GM19025 (cell line): ENCODE results near the gene UBE2E2.

Experiments
- ATAC-seq: cut with Tn5 transposase; IDR thresholded peaks from one replicate; pipeline ENCODE4 v1.9.1; 2021; ENCODE audit warnings: mild to moderate bottlenecking, low read depth, moderate library complexity; ENCODE audit not compliant: unreplicated experiment

Gene UBE2E2

GRCh38 chr3:23238578-23238977 lies 35.5 kb downstream of the UBE2E2 start:
- ATAC-seq: no peak

DNA sequence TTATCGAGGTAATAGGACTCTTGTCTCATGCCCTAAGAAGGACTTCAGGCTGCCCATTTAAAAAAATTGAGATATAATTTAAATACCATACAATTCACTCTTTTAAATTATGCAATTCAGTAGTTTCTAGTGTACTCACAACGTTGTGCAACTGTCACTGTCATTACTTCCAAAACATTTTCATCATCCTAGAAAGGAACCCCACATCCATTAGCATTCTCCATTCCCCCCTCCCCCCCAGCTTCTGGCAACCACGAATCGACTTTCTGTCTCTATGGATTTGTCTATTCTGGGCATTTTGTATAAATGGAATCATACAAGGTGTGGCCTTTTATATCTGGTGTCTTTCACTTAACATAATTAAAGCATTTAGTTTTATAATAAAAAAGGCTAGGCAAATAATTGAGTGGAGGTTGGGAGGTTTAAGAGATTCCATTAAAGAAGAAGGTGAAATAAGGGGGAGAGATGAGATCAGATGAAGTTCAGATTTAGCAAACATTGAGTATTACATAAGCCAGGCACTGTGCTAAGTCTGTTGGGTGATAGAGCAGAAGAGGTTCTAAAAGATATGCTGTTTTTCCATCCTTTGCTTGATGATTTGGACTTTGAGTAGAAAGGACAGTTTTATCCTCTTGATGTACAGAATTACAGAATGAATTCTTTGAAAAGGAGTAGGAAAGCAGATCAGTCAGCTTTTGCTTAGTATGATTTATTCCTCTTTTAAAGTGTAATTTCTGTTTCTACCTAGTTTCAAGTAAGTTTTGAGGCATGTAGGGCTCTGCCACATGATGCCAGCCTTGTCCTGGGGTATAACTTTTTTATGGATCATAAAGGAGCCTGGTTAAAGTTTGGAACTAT lies 36.3 kb downstream of the UBE2E2 start:
- no peak for ATAC-seq

- no peak for ATAC-seq
These were observed 37.2 kb downstream of the UBE2E2 start for GRCh38 chr3:23240171-23240785.

GRCh38 chr3:23241256-23241655 lies 38.1 kb downstream of the UBE2E2 start:
- ATAC-seq: no peak

- ATAC-seq: no peak
These were observed 39.0 kb downstream of the UBE2E2 start for GRCh38 chr3:23242106-23242505.

DNA sequence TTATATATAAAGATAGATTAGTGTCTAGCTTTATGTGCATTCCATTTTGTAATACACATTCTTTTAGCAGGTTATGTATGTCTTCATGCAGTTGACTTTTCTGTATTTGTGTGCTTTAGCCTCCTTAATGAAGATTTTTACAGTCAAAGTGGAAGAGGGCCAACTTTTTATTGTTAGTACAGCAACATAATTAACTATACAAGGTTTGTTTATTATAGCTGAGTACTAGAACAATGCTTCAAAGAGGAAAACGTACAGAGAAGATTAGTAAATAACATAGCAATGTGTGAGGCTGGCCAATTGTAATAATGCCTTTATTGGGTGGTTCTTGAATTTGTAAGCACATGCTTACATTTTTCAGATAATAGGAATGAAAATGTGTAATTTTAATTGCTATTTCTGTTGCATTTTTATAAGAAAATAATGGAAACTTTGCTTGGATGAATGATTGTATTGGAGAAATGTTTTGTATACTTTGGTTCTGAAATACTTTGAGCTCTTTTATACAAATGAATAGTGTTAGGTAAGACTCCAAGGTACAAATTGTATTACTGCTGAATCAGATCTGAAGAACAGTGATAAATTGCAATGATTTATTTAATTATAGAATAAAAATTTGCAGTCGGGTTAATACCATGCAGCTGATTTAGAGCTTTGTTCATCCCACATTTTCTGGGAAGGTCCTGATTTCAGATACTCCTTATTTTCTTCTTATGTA lies 41.4 kb downstream of the UBE2E2 start:
- no peak for ATAC-seq

DNA sequence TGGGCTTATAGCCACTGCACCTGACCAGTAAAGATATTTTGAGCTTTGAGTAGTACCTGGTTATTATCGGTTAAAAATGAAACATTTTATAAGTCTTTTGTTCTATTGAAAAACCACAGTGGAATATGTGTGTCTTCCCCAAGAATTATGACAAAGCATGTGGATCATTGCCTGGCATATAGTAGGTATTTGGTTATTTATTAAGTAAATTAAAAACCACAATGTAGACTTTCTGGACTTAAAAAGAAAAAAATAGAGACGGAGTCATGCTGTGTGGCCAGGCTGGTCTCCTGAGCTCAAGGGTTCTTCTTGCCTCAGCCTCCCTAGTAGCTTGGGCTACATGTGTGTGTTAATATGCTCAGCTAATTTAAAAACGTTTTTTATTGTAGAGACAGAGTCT lies 43.5 kb downstream of the UBE2E2 start:
- ATAC-seq: no peak

GRCh38 chr3:23248594-23249131 lies 45.5 kb downstream of the UBE2E2 start:
- no peak for ATAC-seq

GRCh38 chr3:23249961-23250360 lies 46.8 kb downstream of the UBE2E2 start:
- no peak for ATAC-seq

- no peak for ATAC-seq
These were observed 49.0 kb downstream of the UBE2E2 start for GRCh38 chr3:23252122-23252521.

- peak; percentile 62 for ATAC-seq
These were observed 50.1 kb downstream of the UBE2E2 start for GRCh38 chr3:23253214-23253613.

DNA sequence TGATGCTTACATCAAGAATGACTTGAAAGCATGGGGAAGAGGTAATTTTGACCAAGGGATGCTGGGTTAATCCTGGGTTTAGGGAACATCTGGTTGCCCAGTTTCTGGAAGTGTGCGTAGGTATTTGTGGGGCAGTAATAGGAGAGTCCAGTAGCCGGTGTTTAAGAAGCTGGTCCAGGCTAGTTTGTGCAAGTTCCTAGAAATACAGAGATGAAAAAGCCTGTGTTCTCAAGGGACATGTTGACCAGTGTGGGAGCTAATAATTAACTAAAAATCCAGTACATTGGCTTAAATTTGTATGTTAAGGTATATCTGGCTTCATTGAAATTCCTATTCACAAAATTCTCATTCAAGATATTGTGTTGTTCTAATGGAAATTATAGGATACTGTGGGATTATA lies 51.2 kb downstream of the UBE2E2 start:
- ATAC-seq: no peak

DNA sequence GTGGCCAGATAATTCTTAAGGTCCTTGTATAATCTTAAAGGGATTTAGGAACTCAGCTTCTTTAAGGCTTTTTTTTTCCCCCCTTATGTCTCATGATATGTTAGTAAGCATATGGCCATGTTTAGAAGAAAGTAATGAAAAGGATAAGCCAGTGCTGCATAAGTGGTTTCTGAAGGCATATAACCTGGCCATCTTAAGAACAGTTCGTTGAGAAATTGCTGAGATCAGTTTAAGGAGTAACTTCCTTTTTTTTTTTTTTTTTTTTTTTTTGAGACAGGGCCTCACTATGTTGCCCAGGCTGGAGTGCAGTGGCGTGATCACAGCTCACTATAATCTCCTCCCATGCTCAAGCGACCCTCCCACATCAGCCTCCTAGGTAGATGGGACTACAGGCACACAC lies 51.7 kb downstream of the UBE2E2 start:
- no peak for ATAC-seq

DNA sequence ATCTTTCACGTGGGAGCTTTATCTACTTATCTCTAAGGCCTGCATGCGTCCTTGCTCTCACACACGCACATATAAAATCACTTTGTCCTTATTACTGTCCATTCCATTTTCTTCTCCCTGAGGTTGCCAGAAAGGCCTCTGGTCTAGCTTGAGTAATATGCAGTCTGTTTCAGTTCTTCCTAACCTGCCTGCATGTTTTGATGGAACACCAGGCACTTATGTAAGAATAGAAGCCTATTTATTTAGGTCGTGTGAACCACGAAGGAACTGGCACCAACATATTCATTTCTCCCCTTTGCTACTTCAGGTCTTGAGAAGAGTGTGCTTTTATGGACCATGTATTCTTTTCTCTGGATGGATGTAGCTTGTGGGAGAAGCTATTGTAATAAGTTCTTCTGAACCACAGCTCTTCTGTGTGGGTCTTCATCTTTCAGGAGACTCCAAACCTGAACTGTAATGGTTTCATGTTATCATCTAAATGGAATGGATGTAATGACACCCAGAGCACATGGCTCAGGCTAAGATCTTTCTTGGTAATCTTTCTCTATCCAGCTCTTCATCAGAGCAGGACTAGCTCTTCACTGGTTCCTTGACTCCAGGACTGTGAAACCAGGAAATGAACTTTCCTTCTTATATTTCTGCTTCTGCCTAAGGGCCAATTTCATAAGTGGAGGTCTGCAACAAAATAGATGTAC lies 53.8 kb downstream of the UBE2E2 start:
- ATAC-seq: no peak

DNA sequence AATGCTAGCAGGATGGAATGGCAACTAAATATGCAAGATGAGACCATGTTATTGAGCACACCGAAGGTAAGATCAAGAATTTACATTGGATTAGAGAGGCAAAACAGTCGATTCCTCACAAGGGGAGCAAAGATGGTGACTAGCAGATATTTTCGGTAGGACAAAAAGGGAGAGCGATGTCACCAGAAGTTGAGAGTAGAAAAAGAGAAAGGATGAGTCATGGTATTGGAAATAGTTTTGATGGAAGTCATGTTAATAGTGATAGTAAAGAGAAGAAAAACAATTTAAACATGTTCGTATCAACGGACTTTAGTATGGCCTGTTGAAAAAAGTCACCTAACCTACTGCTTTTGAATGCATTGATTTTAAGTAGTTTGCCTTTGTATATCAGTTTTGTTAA lies 55.0 kb downstream of the UBE2E2 start:
- no peak for ATAC-seq

DNA sequence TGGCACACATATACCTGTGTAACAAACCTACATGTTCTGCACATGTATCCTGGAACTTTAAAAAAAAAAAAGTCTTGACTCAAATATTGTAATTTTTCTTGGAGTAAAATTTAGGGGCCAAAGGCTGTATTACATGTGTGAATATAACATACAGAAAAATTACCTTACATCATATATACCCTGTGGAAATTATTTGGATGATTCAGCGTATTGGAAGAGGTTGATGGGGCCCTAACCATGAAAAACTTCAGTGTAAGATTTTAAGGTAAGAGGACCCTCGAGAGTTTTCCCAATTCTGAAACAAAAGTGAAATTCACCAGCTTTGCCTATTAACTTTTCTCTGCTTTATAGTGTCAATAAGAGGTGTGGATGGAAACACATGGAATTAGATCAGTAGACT lies 56.4 kb downstream of the UBE2E2 start:
- no peak for ATAC-seq

GRCh38 chr3:23262766-23263165 lies 59.6 kb downstream of the UBE2E2 start:
- ATAC-seq: no peak

DNA sequence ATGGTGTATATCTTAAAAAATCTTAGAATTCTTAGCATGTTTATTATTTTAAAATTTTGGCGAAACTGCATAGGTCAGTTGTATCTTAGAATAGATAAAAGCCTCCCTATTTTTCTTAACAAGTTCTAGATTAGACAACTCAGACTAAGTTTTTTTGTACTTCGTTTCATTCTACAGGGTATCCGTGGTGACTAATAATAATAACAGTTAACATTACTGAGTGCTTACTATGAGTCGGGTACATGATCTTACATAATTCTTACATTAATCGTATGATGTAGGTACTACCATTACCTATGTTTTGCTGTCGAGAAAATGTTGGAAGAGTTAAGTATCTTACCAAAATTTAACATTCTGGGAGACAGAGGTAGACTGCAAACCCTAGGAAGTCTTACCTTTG lies 60.7 kb downstream of the UBE2E2 start:
- ATAC-seq: no peak

GRCh38 chr3:23264413-23264812 lies 61.3 kb downstream of the UBE2E2 start:
- no peak for ATAC-seq

GRCh38 chr3:23270423-23270822 lies 67.3 kb downstream of the UBE2E2 start:
- no peak for ATAC-seq
